Measurements from ENCODE around the gene CABP1.

Gene CABP1

DNA sequence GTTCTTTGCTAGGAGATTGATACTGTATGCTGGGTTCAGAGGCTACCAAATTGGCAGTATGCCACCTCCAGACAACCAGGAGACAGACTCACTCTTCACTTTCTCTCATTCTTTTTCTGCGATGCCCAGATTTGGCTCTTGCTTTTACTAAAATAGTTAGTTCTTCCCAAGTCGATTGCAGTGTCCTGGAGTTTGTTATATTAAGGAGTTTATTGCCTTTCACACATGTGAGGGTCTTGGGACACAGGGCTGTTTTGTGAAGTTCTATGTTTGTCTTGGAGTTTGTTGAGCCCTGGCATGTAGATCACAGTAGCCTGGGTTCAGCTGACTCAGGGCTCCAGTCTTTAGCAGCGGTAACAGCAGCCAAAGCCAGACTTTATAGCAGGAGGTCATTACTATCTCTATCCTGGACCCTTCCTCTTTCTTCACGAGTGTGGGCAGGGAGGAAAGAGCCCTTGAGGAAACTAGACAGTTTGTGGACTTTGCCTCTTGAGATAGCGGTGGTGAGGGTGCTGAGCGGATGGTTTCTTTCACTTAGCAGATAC is 48.2 kb downstream of the CABP1 start:
- no peak for DNase-seq (ENCODE audit: low read depth)
- peak overlapping the region; percentile 92 for H3K4me3 ChIP-seq (ENCODE audit: low read depth, low read length)

DNA sequence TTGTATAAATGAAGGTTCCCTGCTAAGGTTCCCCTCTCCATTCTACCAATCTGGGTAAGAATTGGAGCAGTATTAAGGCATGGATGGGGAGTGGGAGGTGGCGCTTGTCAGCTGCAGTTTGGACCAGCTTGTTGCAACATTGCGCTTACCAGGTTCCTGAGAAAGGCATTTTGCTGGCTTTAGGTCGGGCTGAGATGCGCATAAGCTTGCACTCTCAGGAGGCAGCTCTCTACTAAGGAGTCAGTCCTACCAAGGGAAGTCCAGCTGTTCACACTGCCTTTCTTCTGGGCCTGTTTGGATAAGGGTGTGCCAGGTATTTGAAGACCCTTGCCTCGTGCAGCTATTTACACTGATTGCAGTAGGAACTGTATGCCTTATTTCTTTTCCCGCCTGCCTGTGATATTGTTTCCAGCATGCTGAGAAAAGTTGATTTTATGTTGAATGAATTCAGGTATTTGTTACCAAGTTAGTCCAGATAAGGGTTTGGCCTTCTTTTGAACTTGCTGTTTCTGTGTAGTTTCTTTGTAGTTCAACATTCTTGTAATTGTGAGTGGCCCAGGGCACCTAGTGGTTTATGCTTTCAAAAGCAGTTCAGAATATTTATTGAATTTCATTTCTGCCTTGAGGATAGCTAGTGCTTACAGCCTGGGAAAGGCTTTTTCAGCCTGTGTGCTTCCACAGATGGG is 49.1 kb downstream of the CABP1 start:
- H3K4me3 ChIP-seq (ENCODE audit: low read depth, low read length), result peak overlapping the region; percentile 92

DNA sequence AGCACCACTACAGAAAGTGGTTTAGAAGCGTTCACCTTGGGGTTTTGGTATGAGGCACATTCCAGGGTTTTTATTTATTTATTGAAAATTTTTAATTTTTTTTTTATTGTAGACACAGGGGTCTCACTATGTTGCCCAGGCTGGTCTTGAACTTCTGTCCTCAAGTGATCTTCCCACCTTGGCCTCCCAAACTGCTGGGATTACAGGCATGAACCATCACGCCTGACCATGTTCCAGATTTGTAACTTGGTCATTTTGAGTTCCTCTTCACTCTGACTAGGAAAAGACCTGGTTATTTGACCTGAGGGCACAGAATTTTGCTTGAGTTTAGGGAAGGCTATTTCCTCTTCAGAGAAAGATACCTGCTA is 49.6 kb downstream of the CABP1 start:
- DNase-seq (ENCODE audit: low read depth), result no peak
- H3K4me3 ChIP-seq (ENCODE audit: low read depth, low read length), result no peak overlapping the region

More for the DNA sequence above, 49.1 kb downstream of the CABP1 start:
- no peak for DNase-seq (ENCODE audit: low read depth)

DNA sequence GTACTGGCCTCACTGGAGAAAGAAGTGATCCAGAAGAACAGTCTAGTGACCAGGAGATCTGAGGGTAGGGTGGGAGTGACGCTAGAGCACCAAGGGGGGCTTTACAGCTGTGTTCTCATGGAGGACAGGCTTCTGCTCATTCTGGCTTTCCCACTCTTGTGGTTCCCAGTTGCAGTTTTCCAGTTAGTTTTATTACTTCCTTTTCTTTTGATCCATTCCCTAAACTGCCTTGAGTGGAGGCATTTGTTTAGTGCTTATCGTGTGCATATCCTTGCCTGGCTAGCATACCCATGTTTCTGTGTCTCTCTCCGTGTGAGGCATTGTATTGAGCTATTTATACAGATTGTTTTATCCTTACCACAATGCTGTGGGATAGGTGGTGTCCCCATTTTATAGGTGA is 50.6 kb downstream of the CABP1 start:
- H3K4me3 ChIP-seq (ENCODE audit: low read depth, low read length), result no peak overlapping the region
- no peak for DNase-seq (ENCODE audit: low read depth)

DNA sequence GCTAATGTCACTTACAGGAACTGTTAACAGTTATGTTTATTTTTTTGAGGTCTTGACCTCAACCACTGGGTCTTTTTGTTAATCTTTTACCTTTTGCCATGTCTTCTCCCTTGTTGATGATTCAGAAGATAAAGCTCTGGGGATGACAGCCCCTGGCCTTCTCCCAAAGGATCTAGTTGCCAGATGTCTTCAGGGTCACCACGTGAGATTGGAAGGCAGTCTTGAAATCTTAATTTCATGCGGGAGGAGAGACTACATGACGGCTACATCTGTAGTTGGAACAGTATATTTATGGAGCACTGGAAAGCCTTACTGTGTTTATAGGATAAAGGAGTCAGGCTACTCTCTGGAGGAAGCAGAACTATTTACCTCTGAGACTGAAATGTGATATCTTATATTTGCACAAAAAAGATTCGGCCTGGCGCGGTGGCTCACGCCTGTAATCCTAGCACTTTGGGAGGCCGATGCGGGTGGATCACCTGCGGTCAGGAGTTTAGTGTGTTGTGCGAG is 52.2 kb downstream of the CABP1 start:
- no peak overlapping the region for H3K4me3 ChIP-seq (ENCODE audit: low read depth, low read length)
- no peak for DNase-seq (ENCODE audit: low read depth)

DNA sequence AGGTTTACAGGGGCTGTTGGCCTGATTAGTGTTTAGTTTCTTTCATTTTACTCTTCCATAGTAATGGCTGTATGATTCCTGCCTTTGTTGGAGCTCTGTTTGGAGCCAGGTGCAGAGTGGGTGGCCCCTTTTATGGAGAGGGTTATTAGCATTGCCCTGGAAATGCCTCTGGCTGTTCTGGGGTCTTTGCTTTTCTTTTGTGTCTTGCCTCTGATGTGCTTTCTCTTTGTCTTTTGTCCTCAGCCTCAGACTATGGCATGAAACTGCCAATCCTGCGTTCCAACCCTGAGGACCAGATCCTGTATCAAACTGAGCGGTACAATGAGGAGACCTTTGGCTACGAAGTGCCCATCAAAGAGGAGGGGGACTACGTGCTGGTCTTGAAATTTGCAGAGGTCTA is 53.4 kb downstream of the CABP1 start:
- DNase-seq (ENCODE audit: low read depth), result no peak
- no peak overlapping the region for H3K4me3 ChIP-seq (ENCODE audit: low read depth, low read length)

DNA sequence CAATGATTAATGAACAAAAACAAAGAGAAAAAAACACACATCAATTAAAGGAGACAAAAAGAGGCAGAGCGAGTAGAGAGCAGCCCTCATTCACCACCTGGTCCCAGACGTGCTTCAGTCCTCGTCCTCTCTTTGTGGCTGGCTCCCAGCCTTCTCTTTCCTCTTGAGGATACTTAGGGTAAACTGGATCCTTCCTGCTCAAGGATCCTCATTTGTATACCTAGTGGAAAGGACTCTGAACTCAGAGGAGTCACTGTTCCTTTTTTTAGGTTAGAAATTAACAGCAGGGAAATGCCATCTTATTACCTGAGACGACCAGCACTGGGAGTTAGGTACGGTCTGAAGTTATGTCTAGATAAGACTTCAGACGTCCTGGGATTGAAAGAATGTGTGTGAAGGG is 56.2 kb downstream of the CABP1 start:
- DNase-seq (ENCODE audit: low read depth), result no peak
- no peak overlapping the region for H3K4me3 ChIP-seq (ENCODE audit: low read depth, low read length)

DNA sequence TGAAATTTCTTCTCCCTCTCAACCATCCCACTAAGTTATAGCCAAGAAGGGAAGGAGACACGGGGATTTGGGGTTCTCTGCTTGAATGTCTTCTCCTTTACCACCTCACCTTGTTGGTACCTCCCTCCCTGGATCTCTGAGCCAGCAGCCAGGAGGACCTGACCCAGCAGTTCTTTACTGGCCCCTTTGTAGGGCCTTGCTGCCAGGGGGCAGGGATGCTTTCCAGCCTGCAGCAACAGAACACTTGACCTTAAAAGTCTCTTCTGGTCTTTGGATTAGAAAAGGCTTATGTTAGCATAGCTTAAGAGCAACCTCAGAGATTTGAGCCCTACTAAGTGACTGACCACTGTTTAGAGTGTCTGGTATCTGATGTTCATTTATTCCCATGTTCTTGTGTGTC is 56.9 kb downstream of the CABP1 start:
- no peak for DNase-seq (ENCODE audit: low read depth)
- no peak overlapping the region for H3K4me3 ChIP-seq (ENCODE audit: low read depth, low read length)

DNA sequence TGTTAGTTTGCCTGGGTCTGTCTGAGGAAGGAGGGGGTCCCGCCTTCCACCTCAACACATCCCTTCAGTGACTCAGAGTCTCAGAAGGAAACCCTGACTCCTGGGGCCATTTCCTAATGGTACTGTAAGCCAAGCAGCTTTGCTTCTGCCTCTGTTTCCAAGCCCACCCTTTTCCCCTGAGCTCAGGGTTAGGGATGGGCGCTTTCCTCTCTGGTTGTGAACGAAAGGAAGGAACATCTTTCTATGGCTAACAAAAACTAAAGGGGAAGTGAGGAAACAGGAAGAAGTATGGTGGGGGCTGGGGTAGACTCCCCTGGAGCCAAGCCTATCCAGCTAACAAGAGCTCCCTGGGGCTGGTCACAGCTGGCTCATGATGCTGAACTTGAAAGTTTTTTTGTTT is 58.2 kb downstream of the CABP1 start:
- DNase-seq (ENCODE audit: low read depth), result no peak
- H3K4me3 ChIP-seq (ENCODE audit: low read depth, low read length), result no peak overlapping the region

DNA sequence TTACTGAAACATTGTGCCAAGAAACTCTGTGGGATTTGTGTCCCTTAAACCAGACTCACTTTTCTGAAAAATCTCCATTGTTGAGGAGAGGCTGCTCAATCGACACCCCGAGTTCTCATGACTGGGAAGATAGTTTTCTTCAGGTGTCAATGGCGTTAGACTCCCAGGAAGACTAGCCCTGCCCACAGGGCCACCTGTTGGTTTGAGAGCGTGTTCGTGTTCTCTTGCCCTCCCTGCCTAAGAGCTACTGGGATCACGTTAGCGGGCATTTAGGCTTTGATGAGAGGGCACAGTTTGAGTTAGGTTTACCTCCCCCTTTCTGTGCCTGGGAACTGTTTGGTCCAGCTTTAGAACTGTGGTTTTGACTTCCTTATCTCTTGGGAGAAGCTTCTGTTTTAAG is 59.1 kb downstream of the CABP1 start:
- DNase-seq (ENCODE audit: low read depth), result no peak
- H3K4me3 ChIP-seq (ENCODE audit: low read depth, low read length), result no peak overlapping the region

DNA sequence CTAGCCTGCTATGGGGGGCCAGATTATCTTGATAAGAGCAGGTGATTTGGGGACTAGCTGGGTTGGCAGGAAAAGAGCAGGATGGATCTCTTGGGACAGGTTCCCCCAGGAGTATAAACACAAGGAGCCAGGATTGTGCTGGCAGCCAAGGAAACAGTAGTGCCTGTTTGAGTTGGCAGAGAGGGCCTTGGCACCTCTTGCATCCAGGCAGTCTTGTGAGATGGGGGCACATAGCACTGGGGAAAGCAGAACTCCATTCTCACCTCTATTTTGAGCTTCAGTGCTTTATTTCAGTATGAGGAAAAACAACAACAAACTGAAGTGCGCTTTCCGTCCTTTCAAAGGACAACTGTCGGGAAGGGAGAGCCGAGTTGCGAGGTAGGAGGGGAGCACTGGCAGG is 60.5 kb downstream of the CABP1 start:
- no peak overlapping the region for H3K4me3 ChIP-seq (ENCODE audit: low read depth, low read length)
- DNase-seq (ENCODE audit: low read depth), result no peak

DNA sequence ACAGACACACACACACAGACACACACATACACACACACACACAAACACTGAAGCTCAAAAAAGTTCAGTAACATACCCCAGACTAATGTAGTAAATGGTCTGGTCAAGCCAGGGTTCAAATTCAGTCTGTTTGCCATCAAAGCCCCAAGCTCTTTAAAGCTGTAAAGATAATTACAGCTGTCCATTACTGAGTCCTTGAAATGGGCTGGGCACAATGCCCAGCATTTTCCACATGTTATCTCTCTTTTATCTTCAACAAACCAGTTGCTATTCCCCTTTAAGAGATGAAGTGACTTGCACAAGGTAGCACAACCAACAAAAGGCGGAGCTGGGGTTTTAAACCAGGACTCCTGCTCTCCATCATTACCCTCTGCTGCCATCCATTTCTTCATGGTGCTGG is 62.2 kb downstream of the CABP1 start:
- H3K4me3 ChIP-seq (ENCODE audit: low read depth, low read length), result no peak overlapping the region
- no peak for DNase-seq (ENCODE audit: low read depth)

DNA sequence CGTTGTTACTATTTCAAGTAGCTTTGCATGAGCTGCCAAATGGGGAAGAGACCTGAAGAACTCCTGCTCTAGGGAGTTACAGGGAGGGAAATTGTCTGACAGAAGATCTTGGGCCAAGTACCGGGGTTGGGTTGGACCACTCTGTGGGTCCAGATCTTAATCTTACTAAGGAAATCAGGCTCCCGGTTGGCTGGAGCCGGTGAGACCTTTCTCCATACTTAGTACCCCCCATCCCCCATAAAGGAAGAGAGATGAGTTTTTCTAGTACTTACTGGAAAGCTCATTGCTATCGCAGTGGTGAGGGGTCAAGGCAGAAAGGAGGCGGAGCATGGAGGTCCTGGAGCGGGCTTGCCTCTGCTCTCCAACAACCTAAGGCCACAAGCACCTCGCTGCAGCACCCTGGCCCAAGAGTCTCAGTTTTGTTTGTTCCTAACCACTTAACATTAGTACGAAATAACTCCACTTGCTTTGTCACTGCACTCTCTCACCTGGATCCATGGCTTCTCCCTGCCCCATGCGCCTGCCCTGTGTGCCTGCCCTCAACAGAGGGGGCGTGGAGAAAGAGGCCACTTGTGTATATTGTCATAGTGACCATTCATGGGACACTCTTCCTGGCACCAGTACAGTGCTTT is 63.0 kb downstream of the CABP1 start:
- no peak for DNase-seq (ENCODE audit: low read depth)
- no peak overlapping the region for H3K4me3 ChIP-seq (ENCODE audit: low read depth, low read length)

DNA sequence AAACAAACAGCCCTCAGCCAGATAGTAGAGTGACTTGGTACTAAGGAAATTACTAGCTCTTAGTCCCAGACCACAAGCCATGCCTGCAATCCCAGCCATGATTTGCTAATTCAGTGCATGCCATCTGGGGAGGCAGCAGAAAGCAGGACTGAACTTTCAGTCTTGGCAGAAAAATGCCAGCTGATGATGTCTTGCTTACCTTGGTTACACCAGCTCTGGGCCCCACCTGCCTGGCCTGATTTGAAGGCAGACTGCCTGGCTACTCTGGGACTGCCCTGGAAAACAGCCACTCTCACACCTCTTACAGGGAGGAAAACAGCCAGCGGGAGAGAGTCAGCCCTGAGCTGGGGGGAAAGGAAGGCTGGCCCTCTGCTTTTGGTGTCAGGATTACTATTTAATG is 65.2 kb downstream of the CABP1 start:
- no peak for DNase-seq (ENCODE audit: low read depth)
- H3K4me3 ChIP-seq (ENCODE audit: low read depth, low read length), result no peak overlapping the region

DNA sequence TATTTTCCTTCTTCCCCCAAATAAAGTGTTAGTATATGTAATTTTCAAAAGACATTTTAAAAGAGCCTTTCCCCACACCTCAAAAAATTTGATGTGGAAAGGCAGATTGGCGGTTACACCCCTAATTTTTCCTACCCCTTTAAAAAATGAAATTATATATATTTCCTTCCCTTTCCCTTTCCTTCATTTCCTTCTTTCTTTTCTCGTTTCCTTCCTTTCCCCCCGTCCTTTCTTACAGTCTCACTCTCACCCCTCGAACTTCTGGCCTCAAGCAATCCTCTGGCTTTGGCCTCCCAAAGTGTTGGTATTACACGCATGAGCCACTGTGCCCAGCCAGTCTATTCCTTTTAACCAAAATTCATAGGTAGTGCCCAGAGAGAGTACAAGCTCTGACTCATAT is 65.6 kb downstream of the CABP1 start:
- no peak overlapping the region for H3K4me3 ChIP-seq (ENCODE audit: low read depth, low read length)
- DNase-seq (ENCODE audit: low read depth), result no peak

DNA sequence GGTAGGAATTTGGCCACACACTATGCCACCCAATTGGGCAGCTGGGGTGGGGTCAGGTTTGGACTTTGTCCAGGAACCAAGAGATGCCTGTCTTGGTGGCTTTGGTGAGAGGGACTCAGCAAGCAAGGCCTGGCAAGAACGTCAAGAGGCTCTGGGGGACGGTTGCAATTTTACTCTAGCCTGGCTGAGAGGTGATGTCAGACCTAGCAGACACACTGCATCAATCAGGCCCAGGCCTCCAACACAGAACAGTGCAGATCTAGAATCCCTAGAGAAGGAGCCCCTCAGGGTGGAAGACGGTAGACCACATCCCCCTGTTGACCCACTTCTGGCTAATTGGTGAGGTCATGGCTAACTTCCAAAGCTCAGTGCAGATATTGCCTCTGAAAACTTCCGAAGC is 68.2 kb downstream of the CABP1 start:
- DNase-seq (ENCODE audit: low read depth), result no peak
- H3K4me3 ChIP-seq (ENCODE audit: low read depth, low read length), result no peak overlapping the region

DNA sequence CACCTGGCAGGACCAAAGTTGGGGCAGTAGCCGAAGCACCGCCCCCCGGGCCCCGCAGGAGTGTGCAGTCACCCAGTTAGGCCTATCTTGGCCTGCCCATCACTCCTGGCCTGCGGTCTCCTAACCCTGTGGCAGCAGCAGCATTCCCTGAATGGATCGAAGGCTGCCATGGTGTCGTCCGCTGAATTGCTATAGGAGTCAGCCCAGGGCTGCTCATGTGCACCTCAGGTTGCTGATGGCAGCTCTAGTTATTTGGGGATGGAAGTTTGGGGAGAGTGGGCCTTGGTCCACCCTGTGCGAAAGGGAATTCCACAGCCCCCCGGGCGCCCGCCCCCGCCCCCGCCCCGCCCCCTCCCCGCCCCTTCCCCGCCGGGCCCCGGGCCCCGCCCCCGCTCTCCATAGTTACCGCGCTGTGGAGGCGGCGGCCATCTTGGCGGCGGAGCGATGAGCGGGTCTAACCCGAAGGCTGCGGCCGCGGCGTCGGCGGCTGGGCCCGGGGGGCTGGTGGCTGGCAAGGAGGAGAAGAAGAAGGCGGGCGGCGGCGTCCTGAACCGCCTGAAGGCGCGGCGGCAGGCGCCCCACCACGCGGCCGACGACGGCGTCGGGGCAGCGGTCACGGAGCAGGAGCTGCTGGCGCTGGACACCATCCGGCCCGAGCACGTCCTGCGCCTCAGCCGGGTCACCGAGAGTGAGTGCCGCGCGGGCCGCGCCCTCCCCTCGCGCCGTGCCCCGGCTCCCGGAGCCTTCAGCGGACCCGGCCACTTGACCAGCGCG is 69.8 kb downstream of the CABP1 start, which contains the start of gene UNC119B:
UNC119B (plus strand) TSS at position 428 of the 774 bp plus-strand sequence; CDS start at position 445, 17 bp downstream.
- DNase-seq (ENCODE audit: low read depth), result no peak
- peak within 1 kb of the TSS; percentile 92 for H3K4me3 ChIP-seq (ENCODE audit: low read depth, low read length)

DNA sequence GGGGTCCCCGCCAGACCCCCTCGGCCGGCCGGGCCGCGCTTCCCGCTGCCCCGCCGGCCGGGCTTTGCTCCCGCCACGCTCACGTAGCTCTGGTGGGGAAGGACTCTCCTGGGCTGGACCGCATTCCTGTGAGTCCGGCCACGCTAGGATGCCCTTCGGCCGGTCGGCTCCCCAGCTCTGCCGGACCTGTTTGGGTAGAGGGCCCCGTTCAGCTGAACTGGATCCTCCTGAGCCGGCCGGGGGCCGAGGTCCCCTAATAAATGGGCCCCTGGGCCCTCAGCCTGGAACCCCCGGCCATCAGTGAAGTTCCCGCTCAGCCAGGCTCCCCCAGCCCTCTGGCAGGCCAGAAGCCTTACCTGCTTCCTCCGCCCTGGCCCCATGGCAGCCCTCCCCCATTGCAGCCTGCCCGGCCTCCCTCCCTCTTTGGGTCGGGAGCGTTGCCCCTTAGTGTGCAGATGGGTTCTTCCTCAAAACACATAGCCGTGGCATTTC is 70.4 kb downstream of the CABP1 start:
- no peak for DNase-seq (ENCODE audit: low read depth)

DNA sequence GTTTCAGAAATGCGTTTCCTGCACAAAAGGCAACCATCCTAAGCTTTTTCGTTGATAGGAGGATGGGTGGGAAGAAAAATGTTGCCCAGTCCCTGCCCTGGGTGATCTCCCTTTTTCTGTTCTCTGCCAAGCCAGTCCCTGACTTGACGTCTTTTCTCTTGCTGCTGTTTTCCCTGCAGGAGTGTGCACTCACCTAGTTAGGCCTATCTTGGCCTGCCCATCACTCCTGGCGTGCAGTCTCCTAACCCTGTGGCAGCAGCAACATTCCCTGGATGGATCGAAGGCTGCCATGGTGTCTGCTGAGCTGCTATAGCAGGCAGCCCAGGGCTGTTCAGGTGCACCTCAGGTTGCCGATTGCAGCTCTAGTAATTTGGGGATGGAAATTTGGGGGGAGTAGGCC is 71.0 kb downstream of the CABP1 start:
- peak overlapping the region; percentile 92 for H3K4me3 ChIP-seq (ENCODE audit: low read depth, low read length)
- DNase-seq (ENCODE audit: low read depth), result no peak

More for the DNA sequence above, 70.4 kb downstream of the CABP1 start:
- H3K4me3 ChIP-seq (ENCODE audit: low read depth, low read length), result peak overlapping the region; percentile 92

DNA sequence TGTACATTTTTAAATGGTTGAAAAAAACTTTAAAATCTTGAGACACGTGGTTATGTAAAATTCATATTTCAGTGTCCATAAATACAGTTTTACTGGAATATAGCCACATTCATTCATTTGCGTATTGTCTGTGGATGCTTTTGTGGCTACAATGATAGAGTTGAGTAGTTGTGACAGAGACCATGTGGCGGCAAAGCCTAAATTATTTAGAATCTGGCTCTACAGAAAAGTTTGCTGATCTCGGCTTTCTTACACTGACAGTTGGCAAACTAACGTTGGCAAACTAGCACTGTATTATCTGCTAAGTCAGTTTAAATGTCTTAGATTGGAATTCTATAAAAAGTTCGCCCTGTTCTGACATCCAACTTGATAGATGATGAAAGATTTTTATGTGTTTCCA is 72.2 kb downstream of the CABP1 start:
- no peak overlapping the region for H3K4me3 ChIP-seq (ENCODE audit: low read depth, low read length)
- no peak for DNase-seq (ENCODE audit: low read depth)
